HFFc6 (cell line): ENCODE results near the gene PSMB3. TPM values are rescaled to one million over a fixed set of nuclear protein-coding genes. Genes with fewer than 3 reads are reported as not detected.
A peak's percentile ranks its signal among the peaks of the same experiment; 100 is the strongest.

Experiments used
- DNase-seq: peaks from one replicate; pipeline ENCODE4 v3.0.0-alpha.2; 2018
- H3K27ac Mint-ChIP-seq: 2 replicates; pipeline ENCODE4 v1.8.0; 2020; ENCODE audit warnings: mild to moderate bottlenecking, mixed read lengths
- H3K27me3 Mint-ChIP-seq: 2 replicates; pipeline ENCODE4 v1.8.0; 2021; ENCODE audit warnings: mild to moderate bottlenecking, moderate library complexity, mixed read lengths; ENCODE audit not compliant: insufficient read depth
- H3K36me3 Mint-ChIP-seq: 2 replicates; pipeline ENCODE4 v1.8.0; 2021; ENCODE audit warnings: low read depth, mixed read lengths
- H3K4me1 Mint-ChIP-seq: 2 replicates; pipeline ENCODE4 v1.8.0; 2020; ENCODE audit warnings: low read depth, mixed read lengths
- H3K4me3 Mint-ChIP-seq: 2 replicates; pipeline ENCODE4 v1.8.0; 2020; ENCODE audit warnings: mild to moderate bottlenecking, moderate library complexity, mixed read lengths
- H3K9me3 Mint-ChIP-seq: 2 replicates; pipeline ENCODE4 v1.8.0; 2020; ENCODE audit warnings: mild to moderate bottlenecking, mixed read lengths
- CTCF ChIP-seq: fragments of 200-600 bp; sonication (generic); IDR thresholded peaks from 2 replicates; pipeline ENCODE4 v1.5.0; 2021; ENCODE audit warnings: antibody characterized with exemption, mild to moderate bottlenecking
- total RNA-seq, 6 experiments: library from RNA; stranded (reverse); fragmentation: NEBNext Ultra II Directional; extraction: Animal tissue kit (Norgen Biotek cat#: 25700); gene quantifications; 2 replicates in 1 of 6; 3 replicates in 5 of 6; pipeline ENCODE4 v1.2.3, GENCODE V29; 2021

The PSMB3 gene
- total RNA-seq, 6 experiments from 2014 or later = 232 to 273 (median 253) TPM

GRCh38 chr17:38743556-38744171, 8.9 kb upstream of the PSMB3 start:
- H3K4me1 Mint-ChIP-seq = peaks cover 57% of the 10 kb centered on the region
- H3K9me3 Mint-ChIP-seq = no peaks in the 10 kb centered on the region
- DNase-seq = no peak
- peak overlapping the region; percentile 94 for H3K27ac Mint-ChIP-seq
- TF ChIP-seq CTCF = no peak
- peaks cover 2% of the 10 kb centered on the region for H3K27me3 Mint-ChIP-seq
- peaks cover 4% of the 10 kb centered on the region; the same call in 1 of the 2 replicates for H3K36me3 Mint-ChIP-seq
- no peak overlapping the region; the same call in 1 of the 2 replicates for H3K4me3 Mint-ChIP-seq

GRCh38 chr17:38745545-38745944, 7.0 kb upstream of the PSMB3 start:
- Mint-ChIP-seq H3K27me3 (peaks cover 2% of the 10 kb centered on the region), H3K27ac (peak overlapping the region; percentile 24; the same call in 1 of the 2 replicates), H3K36me3 (peaks cover 4% of the 10 kb centered on the region; the same call in 1 of the 2 replicates), H3K4me1 (peaks cover 69% of the 10 kb centered on the region), H3K9me3 (no peaks in the 10 kb centered on the region), H3K4me3 (peak overlapping the region; percentile 96)
- DNase-seq = no peak
- TF ChIP-seq CTCF = no peak

- DNase-seq = no peak
- Mint-ChIP-seq H3K27me3 (no peaks in the 10 kb centered on the region; the same call in none of the 2 replicates), H3K4me1 (peaks cover 70% of the 10 kb centered on the region), H3K27ac (peak overlapping the region; percentile 44), H3K4me3 (peak overlapping the region; percentile 96), H3K36me3 (peaks cover 4% of the 10 kb centered on the region; the same call in 1 of the 2 replicates), H3K9me3 (no peaks in the 10 kb centered on the region)
- TF ChIP-seq CTCF = no peak
Observed at GRCh38 chr17:38746004-38746848, 6.3 kb upstream of the PSMB3 start.

GRCh38 chr17:38746849-38747462, 5.6 kb upstream of the PSMB3 start:
- no peaks in the 10 kb centered on the region for H3K9me3 Mint-ChIP-seq
- peak overlapping the region; percentile 44 for H3K27ac Mint-ChIP-seq
- DNase-seq = no peak
- peaks cover 3% of the 10 kb centered on the region for H3K27me3 Mint-ChIP-seq
- no peak for TF ChIP-seq CTCF
- H3K36me3 Mint-ChIP-seq = peaks cover 4% of the 10 kb centered on the region; the same call in 1 of the 2 replicates
- peak overlapping the region; percentile 96 for H3K4me3 Mint-ChIP-seq
- peaks cover 69% of the 10 kb centered on the region for H3K4me1 Mint-ChIP-seq

- H3K4me3 Mint-ChIP-seq = peak overlapping the region; percentile 96
- peak overlapping the region; percentile 65; the same call in 1 of the 2 replicates for H3K27ac Mint-ChIP-seq
- peaks cover 6% of the 10 kb centered on the region for H3K36me3 Mint-ChIP-seq
- H3K9me3 Mint-ChIP-seq = no peaks in the 10 kb centered on the region
- peak; percentile 62 for TF ChIP-seq CTCF
- DNase-seq = no peak
- H3K27me3 Mint-ChIP-seq = peaks cover 5% of the 10 kb centered on the region
- H3K4me1 Mint-ChIP-seq = peaks cover 62% of the 10 kb centered on the region
Observed at GRCh38 chr17:38747463-38748148, 4.9 kb upstream of the PSMB3 start.
